Lower leg skin (tissue), 4 donors: ENCODE data around the gene MAT1A. TPM values are rescaled to one million over a fixed set of nuclear protein-coding genes. Genes with fewer than 3 reads are reported as not detected.

Source experiments
- DNase-seq, 2 donors: peaks; one replicate each; pipeline ENCODE4 v3.0.0-alpha.2; 2019; ENCODE audit warnings: low spot score in 2 of 2
- H3K4me3 ChIP-seq: fragments of 200-600 bp; sonication (generic); 2 replicates; pipeline ENCODE4 v1.5.1; 2017; ENCODE audit warnings: mild to moderate bottlenecking, low read depth; ENCODE audit not compliant: poor library complexity, severe bottlenecking
- CTCF ChIP-seq, 3 donors: fragments of 450-650 bp; IDR thresholded peaks; one replicate each; pipeline ENCODE4 v1.5.1; 2016; ENCODE audit warnings: antibody characterized with exemption in 3 of 3, mild to moderate bottlenecking in 3 of 3, moderate library complexity in 2 of 3
- POLR2A ChIP-seq, 2 donors: fragments of 450-650 bp; IDR thresholded peaks; one replicate each; pipeline ENCODE4 v1.6.1; 2016 to 2017; ENCODE audit warnings: antibody characterized with exemption in 2 of 2, mild to moderate bottlenecking in 1 of 2, moderate library complexity in 1 of 2
- WGBS, 2 donors: methylation state at CpG; one replicate each; pipeline ENCODE4 v1.1.5; 2018; 5-methylcytosine and 5-hydroxymethylcytosine counted together
- intact Hi-C: fragments of 100-400 bp; cut with DNase I; formaldehyde crosslinking; loops from one replicate; pipeline ENCODE4 v1.15.0; 2023; ENCODE audit warnings: low total_unique reads
- total RNA-seq, 4 donors: library from RNA; depleted of rRNA; stranded (reverse); fragments of >200 nt; gene quantifications; one replicate each; pipeline ENCODE4 v1.1.0, GENCODE V29; 2016

MAT1A gene
- total RNA-seq, 4 donors from 2014 or later: 4.6 to 12.1 (median 6.6) TPM

- WGBS, 2 donors: 63 to 68% methylated on average over 4 of the region's 4 CpGs
- intact Hi-C loops: no loop called here
- no peak for TF ChIP-seq CTCF (IDR thresholded peaks at IDR 0.05)
- TF ChIP-seq POLR2A (IDR thresholded peaks at IDR 0.05): no peak
- H3K4me3 ChIP-seq: no peak overlapping the region
- peak in 1 of 2 donors; percentile 8 for DNase-seq
Measured at GRCh38 chr10:80268938-80269588, 20.4 kb downstream of the MAT1A start.

GRCh38 chr10:80268266-80268665 is 21.2 kb downstream of the MAT1A start:
- 48 to 57% methylated on average over 2 of the region's 2 CpGs for WGBS, 2 donors
- no peak for DNase-seq

GRCh38 chr10:80266513-80266863 is 23.0 kb downstream of the MAT1A start:
- H3K4me3 ChIP-seq: no peak overlapping the region
- no peak for DNase-seq
- intact Hi-C loops: no loop called here
- WGBS, 2 donors: 91 to 97% methylated on average over 4 of the region's 4 CpGs
- TF ChIP-seq POLR2A (IDR thresholded peaks at IDR 0.05) (no peak), CTCF (IDR thresholded peaks at IDR 0.05) (no peak)

More at GRCh38 chr10:80268266-80268665, 21.2 kb downstream of the MAT1A start:
- TF ChIP-seq CTCF (IDR thresholded peaks at IDR 0.05) (no peak), POLR2A (IDR thresholded peaks at IDR 0.05) (no peak)
- no peak overlapping the region for H3K4me3 ChIP-seq
- intact Hi-C loops: no loop called here

- TF ChIP-seq POLR2A (IDR thresholded peaks at IDR 0.05) (no peak), CTCF (IDR thresholded peaks at IDR 0.05) (no peak)
- WGBS, 2 donors: 44 to 60% methylated on average over 11 to 15 of the region's 15 CpGs
- no peak overlapping the region for H3K4me3 ChIP-seq
- DNase-seq: no peak
- intact Hi-C loops: no loop called here
Measured at GRCh38 chr10:80265740-80266512, 23.5 kb downstream of the MAT1A start.

- H3K4me3 ChIP-seq: no peak overlapping the region
- no peak for DNase-seq
- WGBS, 2 donors: 90% methylated on average over 25 of the region's 25 CpGs
- TF ChIP-seq POLR2A (IDR thresholded peaks at IDR 0.05) (no peak), CTCF (IDR thresholded peaks at IDR 0.05) (no peak)
- intact Hi-C loops: no loop called here
Measured at GRCh38 chr10:80264081-80265056, 25.1 kb downstream of the MAT1A start.
